NCI-H146 (cell line): Measurements from ENCODE around the gene GPBP1L1.
"Not testable (repeated sequence)": the region's sequence is repeated elsewhere in the genome, so short reads cannot be mapped to it uniquely, and the experiment has no call there.

ENCODE experiments used
- DNase-seq: peaks from one replicate; lab custom pipeline; 2025; lab: John Stamatoyannopoulos, UW

The GPBP1L1 gene

DNA sequence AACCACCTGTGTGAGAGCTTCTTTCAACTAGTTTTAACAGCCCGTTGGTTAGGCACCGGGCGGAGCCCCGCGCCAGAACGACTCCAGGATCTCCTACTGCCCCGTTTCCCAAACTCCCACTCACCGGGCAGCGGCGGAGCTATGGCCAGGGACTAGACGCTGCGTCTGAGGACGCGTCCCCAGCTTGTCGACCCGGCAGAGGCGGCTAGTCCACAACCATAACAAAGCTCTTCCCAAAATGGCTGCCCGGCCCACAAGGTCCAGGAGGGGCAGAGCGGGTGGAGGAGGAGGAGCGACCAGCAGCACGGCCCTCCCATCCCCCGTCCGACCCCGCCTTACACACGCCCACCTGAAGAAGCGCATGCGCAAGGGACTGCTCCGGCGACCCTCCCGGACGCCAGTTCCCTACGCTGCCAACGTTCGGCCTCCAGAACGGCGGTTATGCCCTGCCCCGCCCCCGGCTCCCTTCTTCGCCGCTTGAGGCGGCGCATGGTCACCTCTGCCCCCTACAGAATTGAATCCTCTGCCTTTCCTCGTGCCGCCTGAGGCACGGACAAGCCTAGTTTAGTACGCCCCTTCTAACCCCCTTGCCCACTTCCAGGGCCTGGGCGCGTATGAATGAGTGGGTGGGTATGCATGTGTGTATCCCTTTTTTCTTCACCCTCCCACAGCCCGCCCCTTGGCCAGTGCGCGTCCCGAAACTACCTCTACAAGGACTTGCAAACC lies at the start of gene GPBP1L1:
GPBP1L1 (minus strand) TSS at position 246 of the 726 bp plus-strand sequence. CDS start 27,446 bp downstream, outside the sequence.
- DNase-seq = peak; percentile 93

DNA sequence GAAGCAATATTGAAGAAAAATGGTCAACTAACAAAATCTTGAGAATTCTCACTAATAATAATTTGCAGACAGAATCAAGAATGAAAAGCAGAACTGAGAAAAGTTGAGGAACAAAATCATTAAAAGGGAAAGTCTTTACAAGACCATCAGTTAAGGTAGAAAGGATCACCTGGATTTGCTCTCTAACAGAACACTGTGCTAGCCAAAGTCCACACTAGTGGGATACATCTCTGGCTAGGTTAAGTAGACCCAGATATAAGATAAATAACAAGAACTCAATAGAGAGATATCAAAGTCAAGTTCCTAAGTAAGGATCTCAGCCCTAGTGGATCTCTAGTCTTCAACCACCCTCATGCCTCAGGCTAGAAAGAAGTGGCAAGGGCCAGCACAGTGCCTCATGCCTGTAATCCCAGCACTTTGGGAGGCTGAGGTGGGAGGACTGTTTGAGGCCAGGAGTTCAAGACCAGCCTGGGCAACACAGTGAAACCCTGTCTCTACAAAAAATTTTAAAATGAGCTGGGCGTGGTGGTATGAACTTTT lies 44.5 kb upstream of the GPBP1L1 start:
- DNase-seq = no peak

GRCh38 chr1:45730075-45730779 lies 43.9 kb upstream of the GPBP1L1 start:
- DNase-seq = no peak

- DNase-seq = not testable (repeated sequence)
These were observed 39.7 kb upstream of the GPBP1L1 start for GRCh38 chr1:45726007-45726406.

- DNase-seq = no peak
These were observed 37.1 kb upstream of the GPBP1L1 start for GRCh38 chr1:45723248-45723930.

GRCh38 chr1:45722809-45723208 lies 36.5 kb upstream of the GPBP1L1 start:
- no peak for DNase-seq

GRCh38 chr1:45721207-45721606 lies 34.9 kb upstream of the GPBP1L1 start:
- DNase-seq = no peak

DNA sequence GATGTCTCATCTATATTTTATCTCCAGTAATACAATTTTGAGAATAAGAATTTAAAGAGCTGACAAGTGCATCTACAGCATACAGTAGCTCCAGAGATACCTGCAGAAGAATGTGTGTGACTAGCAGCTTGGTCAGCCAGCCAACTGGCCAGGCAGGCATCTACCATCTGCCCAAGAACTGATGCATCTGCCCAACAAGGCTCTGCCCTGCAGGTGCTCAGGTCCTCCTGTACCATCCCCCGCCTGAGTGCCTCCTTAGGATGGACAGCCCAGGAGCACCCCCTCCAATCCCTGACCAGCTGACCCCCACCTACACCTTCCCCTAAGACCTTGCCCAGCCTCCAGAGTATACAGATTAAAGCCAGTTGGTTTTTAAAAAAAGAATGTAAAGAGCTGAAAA lies 32.0 kb upstream of the GPBP1L1 start:
- DNase-seq = no peak

DNA sequence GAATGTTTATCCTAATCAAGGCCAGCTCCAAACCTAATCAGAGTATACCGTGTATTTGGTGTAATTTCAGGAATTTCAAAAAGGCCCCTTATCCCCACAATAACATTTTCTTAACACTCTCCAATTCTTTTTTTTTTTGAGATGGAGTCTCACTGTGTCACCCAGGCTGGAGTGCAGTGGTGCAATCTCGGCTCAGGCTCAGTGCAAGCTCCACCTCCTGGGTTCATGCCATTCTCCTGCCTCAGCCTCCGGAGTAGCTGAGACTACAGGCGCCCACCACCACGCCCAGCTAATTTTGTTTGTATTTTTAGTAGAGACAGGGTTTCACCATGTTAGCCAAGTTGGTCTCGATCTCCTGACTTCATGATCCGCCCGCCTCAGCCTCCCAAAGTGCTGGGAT lies 31.1 kb upstream of the GPBP1L1 start:
- DNase-seq = not testable (repeated sequence)

DNA sequence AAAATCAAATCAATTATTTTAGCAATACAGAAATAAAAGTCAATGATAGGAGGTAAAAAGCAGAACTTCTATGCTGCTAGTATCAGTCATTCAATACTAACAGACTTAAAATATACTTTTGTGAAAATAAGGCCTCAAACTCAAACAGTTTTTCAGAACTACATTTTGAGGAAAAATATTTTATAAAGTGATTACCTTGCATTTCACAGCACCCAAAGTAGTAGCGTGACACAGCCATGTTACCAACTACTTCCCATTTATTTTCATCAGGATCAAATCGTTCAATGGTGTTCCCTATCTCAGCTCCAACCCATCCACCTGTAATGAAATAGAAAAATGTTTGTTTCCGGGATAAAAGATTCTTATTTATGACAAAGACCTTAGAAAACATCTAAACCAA lies 30.4 kb upstream of the GPBP1L1 start:
- no peak for DNase-seq

DNA sequence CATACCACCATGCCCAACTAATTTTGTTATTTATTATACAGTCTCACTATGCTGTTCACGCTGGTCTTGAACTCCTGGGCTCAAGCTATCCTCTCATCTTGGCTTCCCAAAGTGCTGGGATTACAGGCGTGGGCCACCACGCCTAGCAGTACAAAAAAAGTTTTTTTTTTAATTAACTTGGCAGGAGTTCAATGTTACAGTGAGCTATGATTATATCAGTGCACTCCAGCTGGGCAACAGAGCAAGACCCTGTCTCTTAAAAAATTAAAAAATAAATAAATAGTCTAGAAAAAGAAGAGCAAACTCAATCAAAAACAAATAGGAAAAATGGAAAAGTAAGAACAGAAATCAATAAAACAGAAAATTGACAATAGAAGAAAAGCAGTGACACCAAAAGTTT lies 27.4 kb upstream of the GPBP1L1 start:
- no peak for DNase-seq

- DNase-seq = no peak
These were observed 18.3 kb upstream of the GPBP1L1 start for GRCh38 chr1:45704637-45705036.

GRCh38 chr1:45694823-45695222 lies 8.5 kb upstream of the GPBP1L1 start:
- DNase-seq = no peak

GRCh38 chr1:45693811-45694210 lies 7.5 kb upstream of the GPBP1L1 start:
- not testable (repeated sequence) for DNase-seq

DNA sequence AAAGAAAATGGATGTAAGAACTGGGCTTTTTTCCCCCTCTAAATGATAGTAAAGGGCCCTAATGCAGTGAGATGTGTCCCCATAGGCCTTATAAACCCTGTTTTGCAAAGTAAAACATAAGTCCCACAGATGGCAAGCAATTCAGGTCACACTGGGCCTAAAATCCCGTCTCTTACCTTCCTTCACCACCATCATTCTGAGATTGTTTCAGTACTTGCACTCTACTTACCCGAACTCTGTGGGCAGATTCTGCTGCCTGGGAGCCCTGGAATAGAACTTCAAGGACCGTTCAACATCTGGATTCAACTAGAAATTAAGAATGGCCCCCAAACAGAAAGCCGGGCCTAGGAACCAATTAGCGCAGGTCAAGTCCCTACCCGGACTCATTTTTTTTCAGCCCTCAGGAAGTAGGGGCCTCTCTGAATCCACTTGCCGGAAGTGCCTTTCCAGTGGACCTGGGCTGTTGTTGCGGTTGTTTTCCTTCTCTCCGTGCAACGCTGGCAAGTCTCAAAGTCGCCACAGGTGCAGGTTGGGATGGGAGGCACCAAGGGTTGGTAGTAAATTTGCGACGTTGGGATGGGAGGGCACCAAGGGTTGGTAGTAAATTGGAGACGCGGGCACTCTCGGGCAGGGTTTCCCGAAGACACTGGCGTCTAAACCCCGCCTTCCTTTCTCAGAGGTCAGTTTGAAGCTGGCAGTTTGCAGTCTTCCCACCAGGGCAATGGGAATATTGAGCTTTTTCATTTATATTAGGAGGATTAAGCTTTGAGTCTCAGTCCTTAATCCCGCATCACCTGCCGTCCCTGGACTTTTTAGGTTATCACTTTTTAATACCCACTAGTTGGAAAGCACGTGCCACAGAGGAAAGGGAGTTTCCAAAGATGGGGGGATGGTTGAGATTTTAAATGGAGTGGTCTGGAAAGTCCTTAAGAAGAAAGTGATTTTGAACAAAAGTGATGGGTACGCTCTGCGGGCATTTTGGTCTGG lies 1.7 kb upstream of the GPBP1L1 start, which contains the start of gene TMEM69:
TMEM69 (plus strand) TSS at position 428 of the 987 bp plus-strand sequence. CDS start 2,888 bp downstream, outside the sequence.
- DNase-seq = peak; percentile 81

GRCh38 chr1:45687014-45687753 lies 851 bp upstream of the GPBP1L1 start:
- DNase-seq = peak; percentile 94

DNA sequence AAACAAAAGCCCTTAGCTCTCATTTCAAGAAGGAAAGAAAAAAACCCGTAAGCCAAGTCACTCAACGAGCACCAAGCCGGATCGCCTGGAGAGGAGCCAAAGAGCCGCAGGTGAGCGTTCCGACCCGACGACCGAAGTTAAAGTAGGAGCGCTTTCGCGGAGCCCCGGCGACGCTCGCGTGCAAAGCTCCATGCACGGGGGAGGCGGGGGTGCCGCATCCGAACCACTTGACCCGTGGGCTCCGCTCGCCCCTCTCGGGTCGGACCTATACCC lies 382 bp downstream of the GPBP1L1 start:
- DNase-seq = peak; percentile 49

DNA sequence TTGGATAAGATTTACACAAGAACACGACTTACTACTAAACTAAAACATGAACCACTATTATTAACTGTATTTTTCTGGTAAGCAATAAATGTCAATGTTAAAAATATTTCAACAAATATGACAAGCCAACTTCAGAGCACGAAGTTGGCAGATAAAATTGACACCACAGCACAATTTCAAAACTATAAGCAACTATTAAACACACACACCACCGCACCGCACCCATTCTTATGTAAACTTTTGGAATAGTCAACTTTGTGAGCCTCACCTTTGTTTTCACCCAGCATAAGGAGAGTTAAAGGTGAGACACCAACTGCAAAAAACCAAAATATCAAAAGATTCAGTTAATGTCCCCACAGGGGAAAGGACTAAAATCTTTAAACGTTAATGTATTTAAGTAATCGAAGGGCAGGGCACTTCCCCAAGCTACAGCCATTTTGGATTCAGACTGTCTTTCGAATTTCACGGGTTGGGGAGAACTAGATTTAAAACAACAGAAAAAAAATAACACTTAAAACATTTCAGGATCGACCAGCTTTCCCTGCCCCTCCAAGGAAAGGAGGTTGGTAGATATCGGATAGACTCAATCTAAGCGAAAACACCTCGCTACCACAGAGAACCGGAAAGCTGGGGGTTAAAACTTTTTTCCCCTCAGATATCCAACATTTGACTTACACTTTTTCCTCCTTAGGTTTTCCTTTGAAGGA lies 872 bp downstream of the GPBP1L1 start:
- peak; percentile 20 for DNase-seq

GRCh38 chr1:45684402-45684801 lies 1.9 kb downstream of the GPBP1L1 start:
- peak; percentile 24 for DNase-seq

GRCh38 chr1:45682942-45683341 lies 3.4 kb downstream of the GPBP1L1 start:
- DNase-seq = no peak
